ENCODE measurements around the gene NLGN1. TPM values are rescaled to one million over a fixed set of nuclear protein-coding genes. Genes with fewer than 3 reads are reported as not detected.

NLGN1 gene
- total RNA-seq, 2 donors from 2014 or later = 0.67 to 1.3 TPM

- TF ChIP-seq CTCF (IDR thresholded peaks at IDR 0.05) = no peak
- H3K4me3 ChIP-seq = no peak overlapping the region
- H3K36me3 ChIP-seq = no peaks in the 10 kb centered on the region
- no peak overlapping the region for H3K9ac ChIP-seq (ENCODE audit: low read depth in 2 of 2, low read length in 2 of 2)
- no peak overlapping the region for H3K27ac ChIP-seq
- no peaks in the 10 kb centered on the region for H3K4me1 ChIP-seq
- DNase-seq = no peak
- H3K27me3 ChIP-seq = no peaks in the 10 kb centered on the region
- H3K9me3 ChIP-seq = no peaks in the 10 kb centered on the region
- intact Hi-C loops (cut with DNase I) = no loop called here
These were observed 917.7 kb downstream of the NLGN1 start for GRCh38 chr3:174315225-174315624.

DNA sequence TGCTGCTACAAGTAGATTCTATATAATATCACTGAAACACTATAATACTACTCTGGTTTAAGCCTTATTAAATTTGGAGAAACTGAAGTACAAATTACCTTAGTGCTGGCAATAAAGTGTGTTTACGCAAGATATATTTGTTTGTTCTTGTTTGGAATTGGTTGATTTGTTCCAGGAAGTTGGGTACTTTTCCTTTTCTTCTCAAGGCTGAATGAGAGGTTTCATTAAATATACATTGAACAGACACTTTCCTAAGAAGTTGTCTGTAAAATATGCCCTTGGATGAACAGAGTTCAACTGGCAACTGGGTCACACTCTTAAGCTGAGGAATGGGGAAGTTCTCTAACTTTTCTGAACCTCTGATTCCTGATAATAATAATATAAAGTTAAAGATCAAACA is 919.5 kb downstream of the NLGN1 start:
- Histone ChIP-seq H3K9ac (ENCODE audit: low read depth in 2 of 2, low read length in 2 of 2) (no peak overlapping the region), H3K9me3 (no peaks in the 10 kb centered on the region), H3K4me1 (no peaks in the 10 kb centered on the region), H3K27ac (no peak overlapping the region), H3K36me3 (no peaks in the 10 kb centered on the region), H3K27me3 (no peaks in the 10 kb centered on the region), H3K4me3 (no peak overlapping the region)
- no peak for TF ChIP-seq CTCF (IDR thresholded peaks at IDR 0.05)
- DNase-seq = no peak
- intact Hi-C loops (cut with DNase I) = no loop called here

DNA sequence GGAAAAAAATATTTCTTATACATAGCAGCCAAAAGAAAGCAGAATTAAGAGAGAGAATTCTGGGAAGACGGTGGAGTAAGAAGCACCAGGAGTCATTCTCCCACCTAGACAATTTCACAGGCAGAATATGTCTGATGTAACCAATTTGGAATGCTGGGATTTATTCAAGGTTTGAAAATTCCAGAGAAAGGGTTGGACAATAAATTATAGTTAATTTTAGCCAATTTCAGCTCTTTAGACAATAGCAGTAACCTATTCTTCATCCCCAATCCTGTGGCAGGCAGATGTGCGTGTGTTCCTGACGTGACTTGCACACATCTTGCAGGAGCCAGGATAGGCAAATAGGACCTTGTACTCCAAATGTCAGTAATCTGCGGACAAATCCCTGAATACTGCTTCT is 920.6 kb downstream of the NLGN1 start:
- intact Hi-C loops (cut with DNase I) = no loop called here
- Histone ChIP-seq H3K27ac (no peak overlapping the region), H3K4me3 (no peak overlapping the region), H3K4me1 (no peaks in the 10 kb centered on the region), H3K9ac (ENCODE audit: low read depth in 2 of 2, low read length in 2 of 2) (no peak overlapping the region), H3K27me3 (no peaks in the 10 kb centered on the region), H3K36me3 (no peaks in the 10 kb centered on the region), H3K9me3 (no peaks in the 10 kb centered on the region)
- TF ChIP-seq CTCF (IDR thresholded peaks at IDR 0.05) = no peak
- no peak for DNase-seq

DNA sequence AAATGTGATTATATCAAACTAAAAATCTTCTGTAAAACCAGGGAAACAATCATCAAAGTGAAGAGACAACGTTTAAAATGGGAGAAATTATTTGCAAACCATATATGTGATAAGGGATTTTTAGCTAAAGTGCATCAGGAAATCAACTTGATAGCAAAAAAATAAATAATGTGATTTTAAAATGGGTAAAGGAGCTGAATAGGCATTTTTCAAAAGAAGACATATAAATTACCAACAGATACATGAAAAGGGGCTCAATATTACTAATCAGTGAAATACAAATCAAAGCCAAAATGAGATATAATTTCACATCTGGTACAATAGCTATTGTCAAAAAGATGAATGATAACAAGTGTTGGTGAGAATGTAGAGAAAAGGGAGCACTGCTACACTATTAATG is 924.0 kb downstream of the NLGN1 start:
- no peak for DNase-seq
- no peak overlapping the region for H3K9ac ChIP-seq (ENCODE audit: low read depth in 2 of 2, low read length in 2 of 2)
- H3K36me3 ChIP-seq = no peaks in the 10 kb centered on the region
- H3K9me3 ChIP-seq = no peaks in the 10 kb centered on the region
- TF ChIP-seq CTCF (IDR thresholded peaks at IDR 0.05) = no peak
- H3K4me1 ChIP-seq = no peaks in the 10 kb centered on the region
- H3K4me3 ChIP-seq = no peak overlapping the region
- no peak overlapping the region for H3K27ac ChIP-seq
- H3K27me3 ChIP-seq = no peaks in the 10 kb centered on the region
- intact Hi-C loops (cut with DNase I) = no loop called here

- intact Hi-C loops (cut with DNase I) = no loop called here
- no peaks in the 10 kb centered on the region for H3K4me1 ChIP-seq
These were observed 925.2 kb downstream of the NLGN1 start for GRCh38 chr3:174322789-174323188.

More at GRCh38 chr3:174322789-174323188, 925.2 kb downstream of the NLGN1 start:
- Histone ChIP-seq H3K9me3 (no peaks in the 10 kb centered on the region), H3K4me3 (no peak overlapping the region), H3K27me3 (no peaks in the 10 kb centered on the region), H3K27ac (no peak overlapping the region), H3K9ac (ENCODE audit: low read depth in 2 of 2, low read length in 2 of 2) (no peak overlapping the region), H3K36me3 (no peaks in the 10 kb centered on the region)
- TF ChIP-seq CTCF (IDR thresholded peaks at IDR 0.05) = no peak
- DNase-seq = no peak
